SU-DHL-6 (cell line): ENCODE data around the gene SPDYE16.
"Not testable (repeated sequence)": the region's sequence is repeated elsewhere in the genome, so short reads cannot be mapped to it uniquely, and the experiment has no call there.

Experiments
- H2AFZ ChIP-seq: fragments of 200-600 bp; sonication (generic); 2 replicates; pipeline ENCODE4 v1.6.1; 2014; ENCODE audit warnings: low read depth, mild to moderate bottlenecking, moderate library complexity, mixed read lengths, antibody characterized with exemption, low read length; ENCODE audit not compliant: severe bottlenecking
- H3F3A ChIP-seq: fragments of 200-600 bp; shearing (Covaris generic); 2 replicates; pipeline ENCODE4 v1.6.0; 2016; ENCODE audit warnings: antibody characterized with exemption, mild to moderate bottlenecking; ENCODE audit not compliant: insufficient read depth
- H3K27ac ChIP-seq: fragments of 200-600 bp; sonication (generic); 2 replicates; pipeline ENCODE4 v1.5.1; 2016; ENCODE audit warnings: low read depth, mild to moderate bottlenecking, low read length, moderate library complexity, mixed read lengths
- H3K27me3 ChIP-seq: fragments of 200-600 bp; sonication (generic), shearing (Covaris generic); 2 replicates; pipeline ENCODE4 v1.6.0; 2014; ENCODE audit warnings: mild to moderate bottlenecking, low read length
- H3K36me3 ChIP-seq: fragments of 200-600 bp; sonication (generic); 2 replicates; pipeline ENCODE4 v1.6.1; 2014; ENCODE audit warnings: mild to moderate bottlenecking, low read length, mixed read lengths
- H3K4me2 ChIP-seq: fragments of 300-600, 200-600 bp; shearing (Covaris generic), sonication (generic); 2 replicates; pipeline ENCODE4 v1.6.0; 2014; ENCODE audit warnings: low read length, low read depth, mild to moderate bottlenecking; ENCODE audit not compliant: poor library complexity, severe bottlenecking
- H3K4me3 ChIP-seq: fragments of 200-600 bp; sonication (generic); 2 replicates; pipeline ENCODE4 v1.5.1; 2014; ENCODE audit warnings: antibody characterized with exemption, low read length, mild to moderate bottlenecking, mixed read lengths; ENCODE audit not compliant: insufficient read depth, poor library complexity, severe bottlenecking
- H3K79me2 ChIP-seq: fragments of 200-600 bp; sonication (generic); 2 replicates; pipeline ENCODE4 v1.6.1; 2014; ENCODE audit warnings: mild to moderate bottlenecking, low read length, moderate library complexity; ENCODE audit not compliant: insufficient read depth
- H3K9ac ChIP-seq: fragments of 200-600 bp; sonication (generic); 2 replicates; pipeline ENCODE4 v1.7.0; 2014; ENCODE audit warnings: mild to moderate bottlenecking, low read length
- H3K9me2 ChIP-seq: fragments of 200-600 bp; sonication (generic); replicated peaks from 2 replicates; pipeline ENCODE4 v1.6.1; 2014; ENCODE audit warnings: low read length; ENCODE audit not compliant: insufficient read depth
- H3K9me3 ChIP-seq: fragments of 200-600 bp; sonication (generic); 2 replicates; pipeline ENCODE4 v1.6.1; 2014; ENCODE audit warnings: low read length, mixed read lengths; ENCODE audit not compliant: insufficient read depth
- H4K20me1 ChIP-seq: fragments of 200-600 bp; sonication (generic); 2 replicates; pipeline ENCODE4 v1.6.1; 2014; ENCODE audit warnings: low read depth, mild to moderate bottlenecking, antibody characterized with exemption, low read length, moderate library complexity, mixed read lengths

The SPDYE16 gene, protein sequence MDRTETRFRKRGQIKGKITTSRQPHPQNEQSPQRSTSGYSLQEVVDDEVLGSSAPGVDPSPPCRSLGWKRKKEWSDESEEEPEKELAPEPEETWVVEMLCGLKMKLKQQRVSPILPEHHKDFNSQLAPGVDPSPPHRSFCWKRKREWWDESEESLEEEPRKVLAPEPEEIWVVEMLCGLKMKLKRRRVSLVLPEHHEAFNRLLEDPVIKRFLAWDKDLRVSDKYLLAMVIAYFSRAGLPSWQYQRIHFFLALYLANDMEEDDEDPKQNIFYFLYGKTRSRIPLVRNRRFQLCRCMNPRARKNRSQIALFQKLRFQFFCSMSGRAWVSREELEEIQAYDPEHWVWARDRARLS

GRCh38 chr7:76543197-76543596 is at the start of gene SPDYE16:
Gene SPDYE16 (minus strand): TSS chr7:76543297. CDS start chr7:76541459, 1,838 bp downstream.
- not testable (repeated sequence) for H3K9me2 ChIP-seq, H4K20me1 ChIP-seq, H3K9ac ChIP-seq, H3F3A ChIP-seq, H3K4me3 ChIP-seq, H3K36me3 ChIP-seq, H3K27me3 ChIP-seq, H3K4me2 ChIP-seq, H3K79me2 ChIP-seq, H3K9me3 ChIP-seq, H2AFZ ChIP-seq, H3K27ac ChIP-seq

DNA sequence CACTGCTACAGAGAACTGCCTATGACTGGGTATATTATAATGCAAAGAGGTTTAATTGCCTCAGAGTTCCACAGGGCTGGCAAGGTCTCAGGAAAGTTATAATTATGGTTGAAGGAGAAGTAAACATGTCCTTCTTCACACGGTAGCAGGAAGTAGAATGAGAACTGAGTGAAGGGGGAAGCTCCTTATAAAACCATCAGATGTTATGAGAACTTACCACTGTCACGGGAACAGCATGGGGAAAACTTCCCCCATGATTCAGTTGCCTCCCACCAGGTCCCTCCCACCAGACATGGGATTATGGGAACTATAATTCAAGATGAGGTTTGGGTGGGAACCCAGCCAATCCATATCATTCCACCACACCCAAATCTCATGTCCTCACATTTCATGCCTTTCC is 49.6 kb upstream of the SPDYE16 start:
- not testable (repeated sequence) for H3K4me3 ChIP-seq, H3K27ac ChIP-seq, H4K20me1 ChIP-seq, H3K4me2 ChIP-seq, H2AFZ ChIP-seq, H3K27me3 ChIP-seq, H3K9me2 ChIP-seq, H3F3A ChIP-seq, H3K36me3 ChIP-seq, H3K9me3 ChIP-seq, H3K9ac ChIP-seq
- H3K79me2 ChIP-seq: peaks cover 14% of the 10 kb centered on the region; the same call in 1 of the 2 replicates

GRCh38 chr7:76591602-76592304 is 48.7 kb upstream of the SPDYE16 start:
- not testable (repeated sequence) for H4K20me1 ChIP-seq, H3K9me2 ChIP-seq, H3K4me3 ChIP-seq, H2AFZ ChIP-seq, H3K9me3 ChIP-seq, H3K36me3 ChIP-seq, H3K27me3 ChIP-seq, H3K9ac ChIP-seq, H3F3A ChIP-seq, H3K27ac ChIP-seq, H3K4me2 ChIP-seq
- peaks cover 17% of the 10 kb centered on the region for H3K79me2 ChIP-seq

DNA sequence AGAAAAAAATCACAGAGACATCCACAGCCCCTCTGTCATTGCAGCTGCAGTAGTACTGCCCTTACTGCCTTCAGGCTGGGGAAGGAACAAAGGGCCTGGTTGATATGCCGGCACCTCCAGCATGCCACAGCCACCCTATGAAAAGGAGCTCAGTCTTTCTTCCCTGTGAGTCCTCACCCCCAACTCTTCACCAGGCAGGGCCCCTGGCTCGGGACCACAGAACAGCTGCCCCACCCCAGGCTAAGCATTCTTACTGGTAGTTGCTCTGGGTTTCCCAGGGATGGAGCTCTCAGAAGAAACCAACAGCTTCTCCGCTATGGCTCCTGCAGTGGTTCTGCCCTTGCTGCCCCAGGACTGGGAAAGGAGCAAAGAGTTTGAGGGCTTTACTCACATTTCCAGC is 47.9 kb upstream of the SPDYE16 start:
- not testable (repeated sequence) for H4K20me1 ChIP-seq, H3K27ac ChIP-seq, H2AFZ ChIP-seq, H3F3A ChIP-seq, H3K27me3 ChIP-seq, H3K9me3 ChIP-seq, H3K4me2 ChIP-seq, H3K9ac ChIP-seq, H3K36me3 ChIP-seq, H3K4me3 ChIP-seq, H3K9me2 ChIP-seq
- peaks cover 23% of the 10 kb centered on the region for H3K79me2 ChIP-seq

- H3K36me3 ChIP-seq, H3K9ac ChIP-seq, H2AFZ ChIP-seq, H4K20me1 ChIP-seq, H3K9me3 ChIP-seq, H3K27me3 ChIP-seq, H3K27ac ChIP-seq, H3K9me2 ChIP-seq, H3F3A ChIP-seq, H3K4me2 ChIP-seq, H3K4me3 ChIP-seq: not testable (repeated sequence)
- H3K79me2 ChIP-seq: peaks cover 25% of the 10 kb centered on the region
Observed at GRCh38 chr7:76588586-76588985, 45.5 kb upstream of the SPDYE16 start.

- not testable (repeated sequence) for H3K27me3 ChIP-seq, H3K9me2 ChIP-seq, H3F3A ChIP-seq, H3K9ac ChIP-seq, H3K4me3 ChIP-seq, H3K4me2 ChIP-seq, H3K27ac ChIP-seq, H3K9me3 ChIP-seq, H4K20me1 ChIP-seq, H3K36me3 ChIP-seq, H2AFZ ChIP-seq
- peaks cover 25% of the 10 kb centered on the region for H3K79me2 ChIP-seq
Observed at GRCh38 chr7:76586585-76587315, 43.7 kb upstream of the SPDYE16 start.

DNA sequence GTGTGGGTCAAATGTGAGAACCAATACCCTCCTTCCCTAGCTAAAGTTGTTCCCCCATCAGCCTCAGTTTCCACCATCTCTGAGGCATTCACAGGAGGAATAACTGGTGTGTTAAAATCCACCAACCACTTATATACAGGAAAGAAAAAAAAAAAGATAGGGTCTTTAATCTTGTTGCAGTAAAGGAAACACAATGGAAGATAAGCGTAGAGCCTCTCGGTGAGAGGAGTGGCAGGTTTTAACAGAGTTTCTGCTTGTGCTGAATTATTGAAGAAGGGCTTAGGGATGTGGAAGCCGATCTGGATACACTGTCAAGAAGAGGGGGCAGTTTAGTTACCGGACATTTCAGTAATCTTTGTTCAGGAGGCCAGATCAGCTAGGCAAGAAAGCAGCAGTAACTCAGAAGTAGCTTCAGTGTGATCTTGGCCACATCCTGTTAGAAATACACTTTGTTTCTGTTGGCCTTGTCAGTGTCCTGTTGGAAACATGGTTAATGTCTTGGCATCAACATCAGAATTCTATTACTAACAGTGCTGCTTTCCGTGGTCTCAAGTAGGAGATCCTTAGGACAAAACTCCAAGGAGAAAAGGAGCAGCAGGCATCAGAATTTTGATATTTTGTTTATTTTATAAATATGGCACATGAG is 40.7 kb upstream of the SPDYE16 start:
- H3K27ac ChIP-seq, H3K9me3 ChIP-seq, H3K9ac ChIP-seq, H3K4me3 ChIP-seq, H2AFZ ChIP-seq, H3K36me3 ChIP-seq, H3K27me3 ChIP-seq, H4K20me1 ChIP-seq, H3F3A ChIP-seq, H3K4me2 ChIP-seq, H3K9me2 ChIP-seq: not testable (repeated sequence)
- peaks cover 20% of the 10 kb centered on the region for H3K79me2 ChIP-seq
